Stimulated activated CD4-positive, alpha-beta T cell treated with anti-CD3 and anti-CD28 coated beads, Interleukin-1b, Interleukin-23, amount 100 ng/mL, for 1 hour (primary cell): Measurements from ENCODE around the gene FAM50B.

Experiments used
- DNase-seq, 2 donors: peaks; one replicate each; pipeline ENCODE4 v3.0.0-alpha.2; 2020; ENCODE audit warnings: low read depth in 2 of 2

FAM50B gene

DNA sequence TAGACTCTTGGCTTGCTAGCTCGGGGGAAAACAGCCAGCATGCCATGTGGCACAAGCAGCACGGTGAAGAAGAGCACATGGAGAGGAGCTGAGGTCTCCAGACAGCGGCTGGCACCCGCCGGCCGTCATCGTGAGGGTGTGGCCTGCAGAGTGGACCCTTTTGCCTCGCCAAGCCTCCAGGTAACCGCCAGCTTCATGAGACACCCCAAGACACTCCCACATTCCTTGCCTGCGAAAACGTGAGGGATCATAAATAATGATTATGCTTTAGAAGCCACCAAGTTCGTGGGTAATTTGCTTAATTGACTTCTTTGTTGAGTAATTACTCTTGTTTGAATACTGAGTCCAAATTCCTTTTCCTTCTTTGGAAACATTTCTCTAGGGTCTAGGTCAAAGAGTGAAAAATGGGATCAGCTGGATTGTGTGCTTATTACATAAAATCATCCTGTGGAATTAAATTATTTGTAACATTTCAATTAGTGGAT, 23.2 kb downstream of the FAM50B start:
- no peak for DNase-seq

DNA sequence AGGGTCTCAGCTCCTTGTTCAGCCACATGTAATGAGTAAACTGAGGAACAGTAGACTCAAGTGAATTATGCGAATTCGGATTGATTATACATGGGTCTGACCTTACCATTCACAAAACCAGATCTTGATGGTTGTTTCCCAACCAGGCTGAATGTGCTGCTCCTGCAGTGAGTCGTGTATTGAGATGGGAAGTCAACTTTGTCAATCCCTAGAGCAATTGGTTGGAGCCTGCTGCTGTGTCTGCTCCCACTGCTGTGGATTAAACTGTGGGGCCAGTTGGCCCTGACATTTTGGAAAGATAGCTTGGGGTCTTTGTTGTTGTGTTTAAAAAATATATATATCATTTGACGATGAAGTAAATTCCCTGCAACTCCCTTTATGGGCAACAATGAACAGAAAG, 23.9 kb downstream of the FAM50B start:
- no peak for DNase-seq

DNA sequence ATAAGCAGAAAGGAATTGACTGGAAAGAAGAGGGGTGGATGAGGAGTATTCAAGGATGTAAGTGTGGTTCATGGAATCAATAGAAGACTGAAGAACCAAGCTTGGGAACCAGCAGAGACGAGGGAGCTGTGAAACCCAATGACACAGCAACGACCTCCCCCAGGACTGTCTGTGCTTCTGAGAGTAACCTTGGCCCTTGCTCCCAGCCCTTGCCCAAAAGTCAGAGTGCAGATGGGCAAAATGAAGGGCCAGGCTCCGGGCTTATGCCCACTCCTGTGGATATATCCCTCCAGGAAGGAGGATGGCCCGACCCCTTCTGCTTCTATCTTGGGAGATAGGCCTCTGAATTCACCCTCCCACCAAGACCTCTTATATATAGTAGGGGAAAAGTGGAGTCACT, 24.9 kb downstream of the FAM50B start:
- DNase-seq: no peak

DNA sequence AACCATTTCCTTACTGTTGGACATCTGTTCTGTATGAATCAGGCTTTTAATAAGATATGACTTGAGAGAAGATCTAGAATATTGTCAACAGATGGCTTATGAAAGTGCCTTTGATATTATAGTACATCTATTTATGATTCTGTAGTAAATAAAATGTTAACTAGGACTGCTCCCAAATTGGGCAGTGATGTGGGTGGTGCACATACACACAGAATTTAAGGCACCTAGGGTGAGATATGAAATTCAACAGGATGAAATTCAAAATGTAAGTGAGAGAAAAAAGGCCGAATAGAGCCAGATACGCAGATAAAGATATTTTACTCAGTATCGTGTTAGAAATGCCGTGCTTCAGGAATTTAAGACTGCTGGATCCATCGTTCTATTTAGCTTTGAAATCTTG, 26.3 kb downstream of the FAM50B start:
- no peak for DNase-seq

GRCh38 chr6:3876101-3876500, 26.9 kb downstream of the FAM50B start:
- DNase-seq: no peak

- DNase-seq: no peak
Measured at GRCh38 chr6:3876866-3877265, 27.7 kb downstream of the FAM50B start.

DNA sequence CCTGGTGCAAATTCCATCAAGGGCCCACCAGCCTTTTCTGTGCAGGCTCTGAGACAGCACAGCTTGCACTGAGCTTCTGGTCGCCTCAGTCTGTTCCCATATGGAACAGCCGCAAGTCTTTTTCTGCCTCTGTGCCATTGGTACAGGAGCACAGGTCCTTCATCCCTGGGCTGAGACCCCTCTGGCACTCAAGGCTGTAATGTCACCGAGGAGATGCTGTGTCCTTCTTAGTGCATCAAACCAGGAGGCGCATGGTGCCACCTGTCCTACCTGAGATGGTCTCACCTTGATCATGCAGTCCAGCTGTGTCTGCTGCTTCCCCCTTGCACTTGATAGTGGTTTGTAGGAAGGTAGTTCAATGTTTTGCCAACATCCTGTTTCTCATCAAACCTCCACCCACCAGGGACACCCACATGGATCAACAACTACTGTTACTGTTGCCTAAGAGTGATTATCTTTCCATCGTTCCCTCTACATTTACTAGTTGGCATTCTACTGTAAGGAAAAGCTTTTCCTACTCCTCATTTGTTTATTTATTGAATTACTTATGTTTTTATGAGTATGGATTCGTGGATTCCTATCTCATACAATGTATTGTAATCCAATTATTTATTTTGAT, 29.0 kb downstream of the FAM50B start:
- no peak for DNase-seq

DNA sequence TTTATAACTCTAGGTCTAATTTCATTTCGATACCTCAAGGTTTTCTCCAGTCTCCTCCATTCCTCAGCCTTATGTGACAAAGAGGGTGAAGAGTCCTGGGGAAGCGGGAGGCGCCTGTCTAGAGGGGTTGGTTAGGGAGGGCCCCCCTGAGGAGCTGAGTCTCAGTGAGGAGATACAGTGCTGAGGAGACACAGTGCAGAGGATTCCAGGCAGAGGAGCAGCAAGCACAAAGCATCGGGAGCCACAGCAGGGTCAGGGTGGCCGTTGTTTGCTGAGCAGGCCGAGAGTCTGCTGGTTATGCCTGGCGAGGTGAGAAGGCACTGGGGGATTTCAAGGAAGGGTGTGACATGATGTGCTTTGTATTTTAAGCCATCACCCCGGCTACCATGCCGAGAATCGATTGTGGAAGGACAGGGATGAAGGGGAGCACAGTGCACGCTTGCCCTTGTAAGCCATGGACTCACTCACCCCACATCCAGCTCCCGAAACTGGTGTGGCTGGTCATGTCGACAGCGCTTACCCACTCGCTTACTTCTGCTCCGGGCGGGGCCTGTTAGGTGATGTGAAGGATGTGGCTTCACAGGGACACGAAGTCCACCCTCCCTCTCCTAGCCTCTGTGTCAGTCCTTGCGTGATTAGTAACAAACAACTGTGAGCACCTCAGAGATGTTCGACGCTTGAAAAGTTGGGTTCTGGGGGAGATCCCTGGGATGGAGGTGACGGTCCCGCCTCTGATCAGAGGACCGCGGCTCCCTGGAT, 30.2 kb downstream of the FAM50B start:
- DNase-seq: no peak

- DNase-seq: no peak
Measured at GRCh38 chr6:3881711-3882421, 32.7 kb downstream of the FAM50B start.

- DNase-seq: no peak
Measured at GRCh38 chr6:3882431-3882830, 33.3 kb downstream of the FAM50B start.

- DNase-seq: no peak
Measured at GRCh38 chr6:3882866-3883265, 33.7 kb downstream of the FAM50B start.

DNA sequence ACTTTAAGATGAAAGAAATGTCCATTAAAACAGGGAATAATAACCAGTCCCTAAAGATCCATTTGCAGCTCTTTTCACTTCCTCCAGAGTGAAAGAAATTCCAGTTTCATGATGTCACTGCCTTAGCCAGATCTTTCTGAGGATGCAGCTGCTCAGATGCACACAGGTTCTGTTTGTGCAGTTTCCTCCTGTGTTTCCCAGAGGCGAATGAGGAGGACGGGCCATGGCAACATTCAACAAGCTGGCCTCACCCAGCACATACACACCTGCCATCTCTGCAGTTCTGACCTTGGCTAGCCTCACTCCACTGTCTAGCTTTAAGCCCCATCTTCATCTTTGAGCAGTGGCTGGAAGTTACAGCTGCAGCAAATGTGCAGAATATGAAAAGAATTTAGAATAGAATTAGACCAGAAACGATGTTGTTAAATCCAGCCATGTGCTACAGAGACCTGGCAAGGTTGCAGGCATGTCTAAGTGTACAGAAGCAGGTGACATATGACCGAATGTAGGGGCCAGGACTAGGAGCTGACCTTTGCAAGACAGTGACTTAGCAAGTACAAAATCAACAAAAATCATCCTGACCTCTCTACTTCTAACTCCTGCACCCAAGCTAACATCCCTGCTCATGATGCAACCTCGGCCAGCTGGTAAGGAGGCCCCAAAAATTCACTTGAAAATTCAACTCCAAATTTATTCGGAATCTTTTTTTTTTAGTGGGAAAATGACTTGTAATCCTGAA, 35.0 kb downstream of the FAM50B start:
- no peak for DNase-seq

DNA sequence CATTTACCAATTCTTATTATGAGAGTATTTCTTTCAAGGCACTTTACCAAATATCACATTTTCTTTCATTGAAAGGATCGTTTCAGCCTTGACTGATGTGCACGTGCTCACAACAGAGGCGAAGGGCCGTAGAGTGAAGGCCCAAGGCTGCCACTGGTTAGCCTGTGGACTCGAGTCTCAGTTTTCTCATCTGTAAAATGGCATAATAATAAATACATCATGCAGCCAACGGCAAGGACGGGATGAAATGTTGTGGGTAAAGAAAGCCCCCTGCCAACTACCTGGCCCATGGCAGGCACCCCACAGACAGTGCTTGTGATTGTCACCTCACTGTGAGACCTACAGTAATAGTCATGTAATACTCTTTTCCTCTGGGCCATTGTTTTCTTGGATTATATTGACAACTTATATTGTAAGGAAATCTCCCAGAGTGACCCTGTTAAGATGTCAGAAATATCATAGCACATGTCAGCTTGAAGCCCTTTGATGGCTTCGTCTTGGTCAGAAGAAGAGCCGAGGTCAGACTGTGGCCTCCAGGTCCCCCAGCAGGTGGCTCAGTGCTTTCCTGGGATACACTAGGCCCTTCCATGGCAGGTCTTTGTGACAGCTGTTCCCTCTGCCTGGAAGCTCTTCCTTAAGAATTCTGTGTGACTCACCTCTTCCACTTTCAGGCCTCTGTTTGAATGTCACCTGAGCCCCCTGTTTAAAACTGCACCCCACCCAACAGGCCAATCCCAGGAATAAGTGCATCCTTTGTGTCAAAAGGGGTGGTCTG, 36.3 kb downstream of the FAM50B start:
- no peak for DNase-seq

GRCh38 chr6:3887150-3887700, 38.1 kb downstream of the FAM50B start:
- no peak for DNase-seq

DNA sequence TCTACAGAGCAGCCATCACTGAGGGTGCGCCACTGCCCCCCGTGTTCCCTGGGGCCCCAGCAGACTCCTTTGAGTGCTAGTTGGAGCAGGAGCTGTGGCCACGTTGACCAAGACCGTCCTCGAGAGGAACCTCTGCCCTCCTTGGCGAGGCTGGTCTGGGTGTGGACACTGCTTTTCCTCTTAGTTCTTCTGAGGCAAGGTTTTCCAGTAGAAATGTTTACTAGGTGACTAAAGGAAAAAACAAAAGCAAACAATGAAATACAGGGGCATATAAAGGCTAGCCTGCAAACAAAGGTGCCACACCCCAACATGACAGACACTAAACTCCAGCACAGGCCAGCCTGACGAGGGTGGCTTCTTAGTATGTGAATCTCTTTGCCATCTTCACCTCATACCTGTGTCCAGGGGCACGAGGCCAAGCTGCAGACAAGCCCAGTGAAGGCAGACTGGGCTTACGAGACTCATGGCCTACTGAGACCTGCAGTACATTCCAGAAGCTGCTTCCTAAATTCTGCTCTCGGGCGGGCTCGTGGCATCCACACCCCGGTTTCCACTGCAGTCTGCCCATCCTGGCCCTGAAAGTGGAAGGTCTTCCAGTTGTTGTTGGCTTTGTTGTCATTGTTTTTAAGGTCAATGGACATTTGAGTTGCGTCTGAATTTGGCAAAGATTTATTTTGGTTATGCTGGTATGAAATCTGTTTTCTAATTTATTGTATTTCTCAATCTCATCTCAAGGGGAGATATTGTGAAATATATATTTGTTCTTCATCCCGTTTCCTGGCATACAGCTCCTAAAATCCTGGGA, 39.2 kb downstream of the FAM50B start:
- no peak for DNase-seq

DNA sequence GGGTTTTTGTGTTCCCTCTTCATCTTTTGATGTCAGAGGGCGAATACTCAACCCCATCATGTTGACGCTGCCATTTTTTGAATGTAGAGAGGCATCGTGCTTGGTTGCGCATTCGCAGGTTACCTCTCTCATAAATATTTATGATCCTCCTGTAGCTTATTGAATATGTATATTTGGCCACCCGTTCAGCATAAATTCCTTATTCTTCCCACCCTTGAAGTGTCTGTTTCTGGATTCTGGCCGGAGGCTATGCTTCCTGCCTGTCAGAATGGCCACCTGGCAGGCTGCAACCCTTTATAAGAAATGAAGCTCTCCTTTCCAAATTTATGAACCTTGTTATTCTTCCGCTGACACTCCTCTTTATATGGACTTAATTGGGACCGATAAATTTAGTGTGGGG, 40.9 kb downstream of the FAM50B start:
- no peak for DNase-seq

GRCh38 chr6:3891883-3892282, 42.7 kb downstream of the FAM50B start:
- no peak for DNase-seq

- DNase-seq: no peak
Measured at GRCh38 chr6:3892603-3893002, 43.4 kb downstream of the FAM50B start.

DNA sequence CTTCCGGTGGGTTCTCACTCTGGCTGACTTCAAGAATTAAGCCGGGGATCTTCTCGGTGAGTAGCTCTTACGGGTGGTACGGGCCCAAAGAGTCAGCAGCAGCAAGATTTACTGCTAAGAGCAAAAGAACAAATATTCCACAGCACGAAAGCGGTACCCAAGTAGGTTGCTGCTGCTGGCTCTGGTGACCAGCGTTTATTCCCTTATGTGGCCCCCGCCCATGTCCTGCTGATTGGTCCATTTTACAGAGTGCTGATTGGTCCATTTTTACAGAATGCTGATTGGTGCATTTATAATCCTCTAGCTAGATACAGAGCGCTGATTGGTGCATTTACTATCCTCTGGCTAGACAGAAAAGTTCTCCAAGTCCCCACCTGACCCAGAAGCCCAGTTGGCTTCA, 44.3 kb downstream of the FAM50B start:
- DNase-seq: no peak

DNA sequence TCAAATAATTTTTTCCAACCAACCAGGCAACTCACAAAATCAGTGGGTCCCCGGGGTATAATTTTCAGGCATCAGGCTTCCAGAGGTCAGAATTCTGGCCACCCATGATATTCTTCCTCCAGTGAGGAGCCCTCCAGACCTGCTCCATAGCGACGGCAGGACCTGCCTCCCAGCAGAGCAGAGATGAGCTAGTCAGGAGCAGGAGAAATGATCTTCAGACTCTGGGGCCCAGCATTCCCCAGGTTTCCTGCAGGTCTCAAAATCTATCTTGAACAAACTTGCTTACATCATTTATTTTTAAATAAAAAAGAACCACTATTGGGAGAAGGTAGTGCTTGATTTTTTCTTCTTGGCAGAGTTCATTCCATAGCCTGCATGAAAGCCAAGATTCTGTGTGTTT, 44.7 kb downstream of the FAM50B start:
- no peak for DNase-seq
